K562 (cell line): ENCODE measurements around the gene ERGIC1. TPM values are rescaled to one million over a fixed set of nuclear protein-coding genes. Genes with fewer than 3 reads are reported as not detected.

Experiments used
- ATAC-seq: fragments of 200-7000 bp; cut with Tn5 transposase; 3 replicates; pipeline ENCODE4 v1.9.1; 2020; ENCODE audit warnings: moderate library complexity
- BruUV-seq: library from RNA; stranded (reverse); fragments of 400-500 nt; replicated peaks from 2 replicates; lab custom pipeline; 2021; lab: Mats Ljungman, UMichigan
- CTCF ChIA-PET: fragments of 300-600 bp; formaldehyde crosslinking; extraction: SDS; loops from one replicate; lab custom pipeline; 2021; ENCODE audit warnings: low intra/inter-chr PET ratio; lab: Yijun Ruan, JAX
- POLR2A ChIA-PET: fragments of 300-600, 350-650 bp; sonication (Branson Sonifier 250); formaldehyde crosslinking; extraction: SDS; loops from one replicate; lab custom pipeline; 2021; ENCODE audit warnings: antibody characterized with exemption, inconsistent platforms; lab: Yijun Ruan, JAX
- DNase-seq, 4 experiments: peaks; one replicate each; pipeline versions ENCODE4 v3.0.0 to v3.0.0-alpha.2; 2011 to 2018; ENCODE audit warnings: low spot score in 3 of 4, mixed read lengths in 3 of 4; ENCODE audit errors: extremely low read depth in 1 of 4
- FAIRE-seq: peaks from 2 replicates; lab custom pipeline; 2011; peaks lifted over from hg19 to GRCh38; lab: Jason Lieb, UNC
- H2AFZ ChIP-seq: 2 replicates; pipeline ENCODE4 v1.6.0; 2011; ENCODE audit warnings: low read depth, low read length, control low read depth, inconsistent platforms
- H3K27ac ChIP-seq: fragments of 200-600 bp; 3 replicates; pipeline ENCODE4 v1.8.0; 2011; ENCODE audit warnings: low read depth, mild to moderate bottlenecking, control low read depth, inconsistent platforms, low read length, moderate library complexity, mixed read lengths; ENCODE audit errors: extremely low read depth
- H3K27me3 ChIP-seq, 2 experiments: fragments of 300-600 bp in 1 of 2; 2 replicates in 1 of 2; 3 replicates in 1 of 2; pipeline versions ENCODE4 v1.6.0 to v1.8.0; 2011; ENCODE audit warnings: inconsistent platforms in 2 of 2, low read length in 2 of 2, mild to moderate bottlenecking in 1 of 2, mixed read lengths in 1 of 2, moderate library complexity in 1 of 2; ENCODE audit not compliant: control insufficient read depth in 2 of 2, insufficient read depth in 2 of 2
- H3K36me3 ChIP-seq: fragments of 300-600 bp; 3 replicates; pipeline ENCODE4 v1.8.0; 2011; ENCODE audit warnings: mild to moderate bottlenecking, low read length, inconsistent platforms; ENCODE audit not compliant: control insufficient read depth, insufficient read depth
- H3K4me1 ChIP-seq, 2 experiments: fragments of 200-600 bp in 1 of 2; replicated peaks in 1 of 2; 2 replicates in 1 of 2; 3 replicates in 1 of 2; pipeline versions ENCODE4 v1.5.1 to v1.8.0; 2011; ENCODE audit warnings: inconsistent platforms in 2 of 2, low read length in 2 of 2, mild to moderate bottlenecking in 1 of 2, mixed read lengths in 1 of 2, moderate library complexity in 1 of 2; ENCODE audit not compliant: control insufficient read depth in 2 of 2, insufficient read depth in 2 of 2
- H3K4me2 ChIP-seq: 2 replicates; pipeline ENCODE4 v1.6.1; 2011; ENCODE audit warnings: low read length, control low read depth, inconsistent platforms, mixed read lengths; ENCODE audit not compliant: insufficient read depth
- H3K4me3 ChIP-seq: fragments of 200-600 bp; sonication (generic), shearing (Covaris generic); 2 replicates; pipeline ENCODE4 v1.5.1; 2016; ENCODE audit warnings: control low read depth, inconsistent platforms
- H3K79me2 ChIP-seq: fragments of 200-600 bp; 3 replicates; pipeline ENCODE4 v1.8.0; 2011; ENCODE audit warnings: low read length, inconsistent platforms; ENCODE audit not compliant: control insufficient read depth, insufficient read depth
- H3K9ac ChIP-seq, 2 experiments: 2 replicates each; pipeline versions ENCODE4 v1.6.0 to v1.6.1; 2011; ENCODE audit warnings: low read depth in 2 of 2, low read length in 2 of 2, control low read depth in 1 of 2, inconsistent platforms in 1 of 2, mild to moderate bottlenecking in 1 of 2, mixed read lengths in 1 of 2; ENCODE audit not compliant: insufficient read depth in 1 of 2
- H3K9me1 ChIP-seq: one replicate; pipeline ENCODE4 v1.6.0; 2011; ENCODE audit warnings: inconsistent platforms, mild to moderate bottlenecking, low read length, moderate library complexity; ENCODE audit not compliant: control insufficient read depth, insufficient read depth
- H3K9me3 ChIP-seq: replicated peaks from 2 replicates; pipeline ENCODE4 v1.5.1; 2011; ENCODE audit warnings: low read depth, low read length, inconsistent platforms; ENCODE audit not compliant: control insufficient read depth, insufficient read depth
- H4K20me1 ChIP-seq: replicated peaks from 2 replicates; pipeline ENCODE4 v1.6.1; 2011; ENCODE audit warnings: low read length, inconsistent platforms, mixed read lengths; ENCODE audit not compliant: control insufficient read depth, insufficient read depth
- BHLHE40 ChIP-seq: IDR thresholded peaks from 2 replicates; pipeline ENCODE4 v1.6.1; 2011; ENCODE audit warnings: low read length, improper control_type of control experiment
- CBFB ChIP-seq: sonication (generic); formaldehyde crosslinking; IDR thresholded peaks from 2 replicates; pipeline ENCODE4 v1.4.0; 2020; ENCODE audit warnings: mild to moderate bottlenecking, missing genetic modification reagents
- FOXK2 ChIP-seq, 2 experiments: fragments of 450-650 bp; IDR thresholded peaks in 1 of 2; conservative IDR thresholded peaks in 1 of 2; 2 replicates each; pipeline ENCODE4 v1.6.1; 2016; ENCODE audit warnings: low read depth in 2 of 2, mild to moderate bottlenecking in 1 of 2
- NCOA2 ChIP-seq, 2 experiments: fragments of 450-650 bp; IDR thresholded peaks; 2 replicates each; pipeline ENCODE4 v1.6.1; 2018; ENCODE audit warnings: mild to moderate bottlenecking in 2 of 2, moderate library complexity in 1 of 2; ENCODE audit not compliant: partially characterized antibody in 2 of 2
- POLR2A ChIP-seq: fragments of 450-650 bp; conservative IDR thresholded peaks from 2 replicates; pipeline ENCODE4 v1.6.1; 2016
- POU5F1 ChIP-seq: fragments of 150-350 bp; IDR thresholded peaks from 2 replicates; pipeline ENCODE4 v1.6.1; 2014; ENCODE audit warnings: borderline replicate concordance, low read length, low read depth, mild to moderate bottlenecking; ENCODE audit not compliant: partially characterized antibody
- SP1 ChIP-seq: sonication (generic); formaldehyde crosslinking; IDR thresholded peaks from 2 replicates; pipeline ENCODE4 v1.8.1; 2022; ENCODE audit warnings: mild to moderate bottlenecking, missing genetic modification reagents
- TEAD4 ChIP-seq, 2 experiments: sonication (generic) in 1 of 2; formaldehyde crosslinking in 1 of 2; IDR thresholded peaks; 2 replicates each; pipeline versions ENCODE4 v1.6.1 to v1.8.0; 2012 to 2022; ENCODE audit warnings: borderline replicate concordance in 1 of 2, inconsistent platforms in 1 of 2, low read length in 1 of 2, mild to moderate bottlenecking in 1 of 2, missing genetic modification reagents in 1 of 2
- ZNF121 ChIP-seq: sonication (generic); formaldehyde crosslinking; conservative IDR thresholded peaks from 2 replicates; pipeline ENCODE4 v1.8.0; 2022; ENCODE audit warnings: missing genetic modification reagents
- WGBS: fragments of 100-300 bp; shearing (Covaris generic); methylation state at CpG from one replicate; pipeline ENCODE4 v1.1.6; 2016; ENCODE audit warnings: low coverage, mixed read lengths; ENCODE audit not compliant: insufficient coverage; ENCODE audit errors: missing lambda C conversion rate; 5-methylcytosine and 5-hydroxymethylcytosine counted together
- in situ Hi-C: fragments of 300-500 bp; cut with MboI; formaldehyde crosslinking; loops from 4 replicates; pipeline ENCODE4 v1.15.0; 2018; ENCODE audit warnings: inconsistent platforms, mixed read lengths
- intact Hi-C: fragments of 100-400 bp; cut with micrococcal nuclease; formaldehyde crosslinking; loops from 2 replicates; pipeline ENCODE4 v1.14.2; 2022
- polyA plus RNA-seq, 8 experiments: library from polyadenylated mRNA; depleted of rRNA in 4 of 8; stranded (reverse) in 5 of 8; unstranded in 3 of 8; fragments of >200 nt; fragmentation: Nextera tagmentation in 2 of 8; fragmentation: Illumina TruSeq in 1 of 8; extraction: Ambion mirVana in 2 of 8; extraction: Trizol in 1 of 8; gene quantifications; 2 replicates each; pipeline versions ENCODE4 v1.2.1 to v1.2.3, GENCODE V29; 2011 to 2014; ENCODE audit warnings: inconsistent platforms in 1 of 8, missing spikeins in 1 of 8
- total RNA-seq, 7 experiments: library from RNA; depleted of rRNA in 6 of 7; stranded (reverse); fragments of >200 nt in 6 of 7; fragmentation: Illumina TruSeq in 2 of 7; extraction: Trizol in 2 of 7; gene quantifications; 2 replicates each; pipeline versions ENCODE4 v1.2.1 to v1.2.3, GENCODE V29; 2011 to 2021; ENCODE audit warnings: low replicate concordance in 1 of 7
- TF ChIP-seq, protein P1 (sequence below): sonication (generic); formaldehyde crosslinking; IDR thresholded peaks from 2 replicates; pipeline ENCODE4 v1.8.0; 2022; ENCODE audit warnings: mild to moderate bottlenecking, missing genetic modification reagents
- TF ChIP-seq, protein P2 (sequence below): fragments of 450-650 bp; IDR thresholded peaks from 2 replicates; pipeline ENCODE4 v1.6.1; 2017; ENCODE audit warnings: mild to moderate bottlenecking, moderate library complexity
- TF ChIP-seq, protein P3 (sequence below): fragments of 450-650 bp; formaldehyde crosslinking; IDR thresholded peaks from 2 replicates; pipeline ENCODE4 v1.4.0; 2022; ENCODE audit warnings: missing genetic modification characterization

Gene ERGIC1
- total and polyA plus RNA-seq, 9 of the 15 experiments (the other 6 are each of a cell fraction or from before 2014, with no cell fraction given): 5.5 to 68.4 (median 36.4) TPM

DNA sequence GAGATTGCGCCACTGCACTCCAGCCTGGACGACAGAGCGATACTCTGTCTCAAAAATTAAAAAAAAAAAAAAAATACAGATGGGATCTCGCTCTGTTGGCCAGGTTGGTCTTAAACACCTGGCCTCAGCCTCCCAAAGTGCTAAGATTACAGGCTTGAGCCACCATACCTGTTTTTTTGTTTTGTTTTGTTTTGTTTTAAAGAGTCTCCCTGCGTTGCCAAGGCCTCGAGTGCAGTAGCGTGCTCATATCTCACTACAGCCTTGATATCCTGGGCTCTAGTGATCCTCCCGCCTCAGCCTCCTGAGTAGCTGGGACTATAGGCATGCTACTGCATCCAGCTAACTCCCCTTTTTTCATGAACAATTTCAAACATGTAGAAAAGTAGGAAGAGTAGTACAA, 156.7 kb downstream of the ERGIC1 start:
- peaks cover 83% of the 10 kb centered on the region for H3K36me3 ChIP-seq
- no peak overlapping the region for H3K4me3 ChIP-seq
- no peaks in the 10 kb centered on the region for H3K9me1 ChIP-seq
- POLR2A ChIA-PET: interaction anchor here (0.8 to 0.9 kb wide), 3 partner anchors 66 to 192 kb away, joined by 3 to 6 read pairs (median 3); no protein-coding TSS in a partner anchor
- DNase-seq (no peak), FAIRE-seq (no peak), ATAC-seq (no peak)
- no peak overlapping the region for H3K27ac ChIP-seq
- peaks cover 86% of the 10 kb centered on the region for H3K79me2 ChIP-seq
- H2AFZ ChIP-seq: no peak overlapping the region
- in situ Hi-C loops (no loop called here), intact Hi-C loops (no loop called here)
- H3K27me3 ChIP-seq: no peaks in the 10 kb centered on the region
- BruUV-seq: no TSS peak
- WGBS: 94% methylated on average over 7 of the region's 8 CpGs
- no peaks in the 10 kb centered on the region; the same call in 1 of the 2 replicates for H3K9me3 ChIP-seq
- peaks cover 4% of the 10 kb centered on the region for H4K20me1 ChIP-seq
- 0 out of 2 replicates have a peak, but pooled peaks have one; percentile 13 for TF ChIP-seq ZNF121
- no peak for TF ChIP-seq FOXK2 (conservative IDR thresholded peaks at IDR 0.05 in 1 of 2, IDR thresholded peaks at IDR 0.05 in 1 of 2; ENCODE audit: low read depth in 2 of 2)
- no peak for TF ChIP-seq POU5F1
- no peak for TF ChIP-seq TEAD4 (IDR thresholded peaks at IDR 0.05; ENCODE audit: low read length)
- no peak for TF ChIP-seq TEAD4 (CRISPR knock-in tag; IDR thresholded peaks at IDR 0.05; ENCODE audit: borderline replicate concordance)
- peaks cover 0 to 7% of the 10 kb centered on the region in 2 experiments; a peak in 2 of 5 replicates for H3K4me1 ChIP-seq
- no peak overlapping the region for H3K4me2 ChIP-seq
- no peak overlapping the region; a peak in 1 of 4 replicates for H3K9ac ChIP-seq
- CTCF ChIA-PET: no interaction called here

DNA sequence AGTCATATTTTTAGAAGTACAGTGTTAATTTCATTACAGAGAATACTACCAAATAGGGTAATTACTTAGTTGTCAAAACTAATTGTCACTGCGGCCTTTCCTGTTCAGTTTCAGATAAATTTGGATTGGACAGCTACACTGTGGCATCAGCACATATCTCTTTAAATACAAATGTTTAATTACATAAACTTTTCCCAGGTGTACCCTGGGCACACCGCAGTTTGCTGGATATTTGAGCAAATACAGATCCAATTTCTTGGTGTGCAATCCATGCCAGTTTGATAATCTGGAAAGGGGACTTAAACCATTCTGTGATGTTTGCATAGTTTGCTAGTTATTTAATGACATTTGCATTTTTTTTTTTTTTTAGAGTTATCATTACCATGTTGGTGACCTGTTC, 160.4 kb downstream of the ERGIC1 start:
- H3K27ac ChIP-seq: no peak overlapping the region
- no peak for FAIRE-seq
- no peaks in the 10 kb centered on the region for H3K9me1 ChIP-seq
- no peak overlapping the region for H3K4me2 ChIP-seq
- peaks cover 4% of the 10 kb centered on the region for H4K20me1 ChIP-seq
- peaks cover 66% of the 10 kb centered on the region for H3K79me2 ChIP-seq
- no peak overlapping the region for H2AFZ ChIP-seq
- no peak for ATAC-seq
- intact Hi-C loops (no loop called here), in situ Hi-C loops (no loop called here)
- H3K4me1 ChIP-seq: peaks cover 0 to 5% of the 10 kb centered on the region in 2 experiments; a peak in 1 of 5 replicates
- no peaks in the 10 kb centered on the region for H3K27me3 ChIP-seq
- BruUV-seq: no TSS peak
- DNase-seq: no peak
- ChIA-PET POLR2A (interaction anchor here (1.7 to 2.7 kb wide), 2 partner anchors 11 to 24 kb away, joined by 3 to 16 read pairs; partner anchors contain the start of gene ATP6V0E1), CTCF (interaction anchor here (0.7 kb wide), 1 partner anchor 625 kb away, joined by 4 read pairs; no protein-coding TSS in a partner anchor)
- no peak overlapping the region for H3K9ac ChIP-seq
- peaks cover 74% of the 10 kb centered on the region for H3K36me3 ChIP-seq
- 100% methylated on average over 2 of the region's 2 CpGs for WGBS
- H3K4me3 ChIP-seq: no peak overlapping the region
- H3K9me3 ChIP-seq: no peaks in the 10 kb centered on the region
- no peak for TF ChIP-seq SP1 (CRISPR knock-in tag)
- TF ChIP-seq, protein P1, sequence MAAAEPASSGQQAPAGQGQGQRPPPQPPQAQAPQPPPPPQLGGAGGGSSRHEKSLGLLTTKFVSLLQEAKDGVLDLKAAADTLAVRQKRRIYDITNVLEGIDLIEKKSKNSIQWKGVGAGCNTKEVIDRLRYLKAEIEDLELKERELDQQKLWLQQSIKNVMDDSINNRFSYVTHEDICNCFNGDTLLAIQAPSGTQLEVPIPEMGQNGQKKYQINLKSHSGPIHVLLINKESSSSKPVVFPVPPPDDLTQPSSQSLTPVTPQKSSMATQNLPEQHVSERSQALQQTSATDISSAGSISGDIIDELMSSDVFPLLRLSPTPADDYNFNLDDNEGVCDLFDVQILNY (CRISPR knock-in tag): no peak
- TF ChIP-seq POLR2A: no peak
- TF ChIP-seq NCOA2 (IDR thresholded peaks at IDR 0.05; ENCODE audit: partially characterized antibody in 2 of 2): no peak
- no peak for TF ChIP-seq BHLHE40
- no peak for TF ChIP-seq CBFB (CRISPR knock-in tag)
- TF ChIP-seq, protein P2, sequence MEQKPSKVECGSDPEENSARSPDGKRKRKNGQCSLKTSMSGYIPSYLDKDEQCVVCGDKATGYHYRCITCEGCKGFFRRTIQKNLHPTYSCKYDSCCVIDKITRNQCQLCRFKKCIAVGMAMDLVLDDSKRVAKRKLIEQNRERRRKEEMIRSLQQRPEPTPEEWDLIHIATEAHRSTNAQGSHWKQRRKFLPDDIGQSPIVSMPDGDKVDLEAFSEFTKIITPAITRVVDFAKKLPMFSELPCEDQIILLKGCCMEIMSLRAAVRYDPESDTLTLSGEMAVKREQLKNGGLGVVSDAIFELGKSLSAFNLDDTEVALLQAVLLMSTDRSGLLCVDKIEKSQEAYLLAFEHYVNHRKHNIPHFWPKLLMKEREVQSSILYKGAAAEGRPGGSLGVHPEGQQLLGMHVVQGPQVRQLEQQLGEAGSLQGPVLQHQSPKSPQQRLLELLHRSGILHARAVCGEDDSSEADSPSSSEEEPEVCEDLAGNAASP: no peak
- TF ChIP-seq, protein P3, sequence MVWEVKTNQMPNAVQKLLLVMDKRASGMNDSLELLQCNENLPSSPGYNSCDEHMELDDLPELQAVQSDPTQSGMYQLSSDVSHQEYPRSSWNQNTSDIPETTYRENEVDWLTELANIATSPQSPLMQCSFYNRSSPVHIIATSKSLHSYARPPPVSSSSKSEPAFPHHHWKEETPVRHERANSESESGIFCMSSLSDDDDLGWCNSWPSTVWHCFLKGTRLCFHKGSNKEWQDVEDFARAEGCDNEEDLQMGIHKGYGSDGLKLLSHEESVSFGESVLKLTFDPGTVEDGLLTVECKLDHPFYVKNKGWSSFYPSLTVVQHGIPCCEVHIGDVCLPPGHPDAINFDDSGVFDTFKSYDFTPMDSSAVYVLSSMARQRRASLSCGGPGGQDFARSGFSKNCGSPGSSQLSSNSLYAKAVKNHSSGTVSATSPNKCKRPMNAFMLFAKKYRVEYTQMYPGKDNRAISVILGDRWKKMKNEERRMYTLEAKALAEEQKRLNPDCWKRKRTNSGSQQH (CRISPR knock-in tag): no peak
